Peyer's patch (tissue), 4 donors: ENCODE data around the gene ATP1A2.

Source experiments
- POLR2A ChIP-seq, 2 donors: fragments of 450-650 bp; IDR thresholded peaks; one replicate each; pipeline ENCODE4 v1.5.1; 2017; ENCODE audit warnings: antibody characterized with exemption in 2 of 2, mild to moderate bottlenecking in 2 of 2, moderate library complexity in 2 of 2
- TF ChIP-seq, protein P1 (sequence below), 6 experiments: fragments of 450-650 bp in 4 of 6; fragments of 200-600 bp in 2 of 6; sonication (generic) in 1 of 6; IDR thresholded peaks; one replicate each; pipeline ENCODE4 v1.5.1; 2017 to 2019; ENCODE audit warnings: antibody characterized with exemption in 6 of 6, mild to moderate bottlenecking in 3 of 6, moderate library complexity in 1 of 6

- no peak for TF ChIP-seq POLR2A (IDR thresholded peaks at IDR 0.05)
- TF ChIP-seq, protein P1, sequence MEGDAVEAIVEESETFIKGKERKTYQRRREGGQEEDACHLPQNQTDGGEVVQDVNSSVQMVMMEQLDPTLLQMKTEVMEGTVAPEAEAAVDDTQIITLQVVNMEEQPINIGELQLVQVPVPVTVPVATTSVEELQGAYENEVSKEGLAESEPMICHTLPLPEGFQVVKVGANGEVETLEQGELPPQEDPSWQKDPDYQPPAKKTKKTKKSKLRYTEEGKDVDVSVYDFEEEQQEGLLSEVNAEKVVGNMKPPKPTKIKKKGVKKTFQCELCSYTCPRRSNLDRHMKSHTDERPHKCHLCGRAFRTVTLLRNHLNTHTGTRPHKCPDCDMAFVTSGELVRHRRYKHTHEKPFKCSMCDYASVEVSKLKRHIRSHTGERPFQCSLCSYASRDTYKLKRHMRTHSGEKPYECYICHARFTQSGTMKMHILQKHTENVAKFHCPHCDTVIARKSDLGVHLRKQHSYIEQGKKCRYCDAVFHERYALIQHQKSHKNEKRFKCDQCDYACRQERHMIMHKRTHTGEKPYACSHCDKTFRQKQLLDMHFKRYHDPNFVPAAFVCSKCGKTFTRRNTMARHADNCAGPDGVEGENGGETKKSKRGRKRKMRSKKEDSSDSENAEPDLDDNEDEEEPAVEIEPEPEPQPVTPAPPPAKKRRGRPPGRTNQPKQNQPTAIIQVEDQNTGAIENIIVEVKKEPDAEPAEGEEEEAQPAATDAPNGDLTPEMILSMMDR (IDR thresholded peaks at IDR 0.05) = no peak
These were observed 76.2 kb downstream of the ATP1A2 start for GRCh38 chr1:160191756-160192155.
